Measurements from ENCODE around the gene TTLL8. TPM values are rescaled to one million over a fixed set of nuclear protein-coding genes. Genes with fewer than 3 reads are reported as not detected.

The TTLL8 gene
- total RNA-seq, 4 donors from 2014 or later, result not detected

GRCh38 chr22:50035131-50035881 is 22.8 kb downstream of the TTLL8 start:
- DNase-seq (ENCODE audit: extremely low spot score), result no peak
- 92% methylated on average over 5 of the region's 24 CpGs for WGBS
- Histone ChIP-seq H3K36me3 (no peaks in the 10 kb centered on the region), H3K4me1 (peaks cover under 1 to 4% (median 2%) of the 10 kb centered on the region in 4 donors), H3K4me3 (no peak overlapping the region), H3K27me3 (peaks cover 0 to 66% (median 1%) of the 10 kb centered on the region in 4 donors), H3K27ac (replicated peaks in 1 of 4) (no peak overlapping the region), H3K9me3 (peaks cover 0 to 12% (median 7%) of the 10 kb centered on the region in 4 donors)
- no peak for TF ChIP-seq POLR2A (IDR thresholded peaks at IDR 0.05; ENCODE audit: low read depth)
- TF ChIP-seq EP300 (IDR thresholded peaks at IDR 0.05), result no peak
- TF ChIP-seq, protein P1, sequence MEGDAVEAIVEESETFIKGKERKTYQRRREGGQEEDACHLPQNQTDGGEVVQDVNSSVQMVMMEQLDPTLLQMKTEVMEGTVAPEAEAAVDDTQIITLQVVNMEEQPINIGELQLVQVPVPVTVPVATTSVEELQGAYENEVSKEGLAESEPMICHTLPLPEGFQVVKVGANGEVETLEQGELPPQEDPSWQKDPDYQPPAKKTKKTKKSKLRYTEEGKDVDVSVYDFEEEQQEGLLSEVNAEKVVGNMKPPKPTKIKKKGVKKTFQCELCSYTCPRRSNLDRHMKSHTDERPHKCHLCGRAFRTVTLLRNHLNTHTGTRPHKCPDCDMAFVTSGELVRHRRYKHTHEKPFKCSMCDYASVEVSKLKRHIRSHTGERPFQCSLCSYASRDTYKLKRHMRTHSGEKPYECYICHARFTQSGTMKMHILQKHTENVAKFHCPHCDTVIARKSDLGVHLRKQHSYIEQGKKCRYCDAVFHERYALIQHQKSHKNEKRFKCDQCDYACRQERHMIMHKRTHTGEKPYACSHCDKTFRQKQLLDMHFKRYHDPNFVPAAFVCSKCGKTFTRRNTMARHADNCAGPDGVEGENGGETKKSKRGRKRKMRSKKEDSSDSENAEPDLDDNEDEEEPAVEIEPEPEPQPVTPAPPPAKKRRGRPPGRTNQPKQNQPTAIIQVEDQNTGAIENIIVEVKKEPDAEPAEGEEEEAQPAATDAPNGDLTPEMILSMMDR (IDR thresholded peaks at IDR 0.05), result no peak
- TF ChIP-seq POLR2AphosphoS5 (IDR thresholded peaks at IDR 0.05), result no peak
- intact Hi-C loops (cut with DNase I), result loop anchor here (10.0 kb wide), 1 partner anchor 271 kb away; no protein-coding TSS in a partner anchor

DNA sequence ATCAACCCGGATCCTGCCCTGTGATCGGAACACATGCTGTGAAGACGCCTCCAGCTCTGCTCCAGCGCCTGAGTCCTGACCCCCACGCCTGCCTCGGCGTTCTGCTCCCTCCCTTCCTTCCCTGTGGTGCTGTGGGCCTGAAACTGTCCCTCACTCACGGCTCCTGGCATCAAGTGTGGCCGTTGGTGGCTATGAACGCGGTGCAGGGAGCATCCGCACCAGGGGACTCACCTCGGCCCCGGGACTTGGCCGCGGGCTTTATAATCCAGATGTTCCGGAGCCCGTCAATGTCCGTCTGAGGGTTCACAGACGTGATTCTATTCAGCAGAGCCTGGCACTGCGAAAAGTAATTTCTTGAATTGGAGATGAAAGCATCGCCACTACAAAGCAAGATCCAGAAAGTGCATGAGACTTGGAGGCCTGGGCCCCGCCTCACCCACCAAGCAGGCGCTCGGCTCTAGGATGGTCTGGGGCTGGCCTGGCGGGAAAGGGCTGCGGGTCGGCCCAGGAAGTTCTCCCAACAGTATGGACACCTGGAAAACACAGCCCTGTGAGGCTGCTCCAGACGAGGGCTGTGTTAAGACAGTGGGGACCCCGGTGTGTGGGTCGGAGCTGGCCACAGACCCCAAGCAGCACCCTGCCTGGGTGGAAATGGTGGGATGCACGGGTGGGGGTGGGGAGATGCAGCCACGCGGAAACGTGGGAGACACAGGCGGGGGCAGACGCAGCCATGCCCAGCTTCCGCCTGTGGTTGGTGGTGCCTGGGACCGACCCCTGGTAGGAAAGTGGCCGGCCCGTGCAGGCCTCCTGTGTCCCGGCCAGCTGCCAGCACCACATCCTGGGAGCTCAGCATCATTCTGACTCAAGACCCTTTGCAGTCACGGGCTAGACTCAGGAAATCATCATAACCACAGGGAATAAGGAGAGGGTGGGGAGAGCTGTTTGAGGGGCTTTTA is 23.7 kb downstream of the TTLL8 start:
- Histone ChIP-seq H3K36me3 (no peaks in the 10 kb centered on the region), H3K4me3 (no peak overlapping the region), H3K27me3 (peaks cover 0 to 66% (median 5%) of the 10 kb centered on the region in 4 donors), H3K9me3 (peaks cover 0 to 11% (median 7%) of the 10 kb centered on the region in 4 donors), H3K4me1 (peaks cover 5 to 11% (median 9%) of the 10 kb centered on the region in 4 donors), H3K27ac (replicated peaks in 1 of 4) (no peak overlapping the region)
- intact Hi-C loops (cut with DNase I), result loop anchor here (10.0 kb wide), 1 partner anchor 270 kb away; no protein-coding TSS in a partner anchor
- no peak for TF ChIP-seq POLR2A (IDR thresholded peaks at IDR 0.05; ENCODE audit: low read depth)
- TF ChIP-seq, protein P1 (IDR thresholded peaks at IDR 0.05), result no peak
- no peak for TF ChIP-seq EP300 (IDR thresholded peaks at IDR 0.05)
- TF ChIP-seq POLR2AphosphoS5 (IDR thresholded peaks at IDR 0.05), result no peak
- no peak for DNase-seq (ENCODE audit: extremely low spot score)
- WGBS, result 80% methylated on average over 28 of the region's 43 CpGs

GRCh38 chr22:50032941-50033601 is 25.0 kb downstream of the TTLL8 start:
- 91% methylated on average over 11 of the region's 23 CpGs for WGBS
- no peak for DNase-seq (ENCODE audit: extremely low spot score)

More at GRCh38 chr22:50032941-50033601, 25.0 kb downstream of the TTLL8 start:
- Histone ChIP-seq H3K4me1 (peaks cover 5 to 11% (median 9%) of the 10 kb centered on the region in 4 donors), H3K9me3 (peaks cover 0 to 3% (median 0%) of the 10 kb centered on the region in 4 donors), H3K4me3 (no peak overlapping the region), H3K27me3 (peaks cover 0 to 65% (median 5%) of the 10 kb centered on the region in 4 donors), H3K36me3 (no peaks in the 10 kb centered on the region), H3K27ac (replicated peaks in 1 of 4) (no peak overlapping the region)
- no peak for TF ChIP-seq EP300 (IDR thresholded peaks at IDR 0.05)
- no peak for TF ChIP-seq POLR2A (IDR thresholded peaks at IDR 0.05; ENCODE audit: low read depth)
- TF ChIP-seq, protein P1 (IDR thresholded peaks at IDR 0.05), result no peak
- no peak for TF ChIP-seq POLR2AphosphoS5 (IDR thresholded peaks at IDR 0.05)
- intact Hi-C loops (cut with DNase I), result loop anchor here (10.0 kb wide), 1 partner anchor 268 kb away; no protein-coding TSS in a partner anchor

All from esophagus muscularis mucosa (tissue), 4 donors.